SK-MEL-5 (cell line): ENCODE data around the gene LETM1. TPM values are rescaled to one million over a fixed set of nuclear protein-coding genes. Genes with fewer than 3 reads are reported as not detected.
"Not testable (repeated sequence)": the region's sequence is repeated elsewhere in the genome, so short reads cannot be mapped to it uniquely, and the experiment has no call there.

Experiments
- DNase-seq: peaks from one replicate; pipeline ENCODE4 v3.0.0-alpha.2; 2016; ENCODE audit warnings: low read depth, low spot score
- in situ Hi-C: cut with HindIII; loops from 2 replicates; pipeline ENCODE4 v1.10.0; 2016; ENCODE audit warnings: low sequenced_read_pairs, high pct_unique_total_duplicates, low pct_unique_long_range_greater_than_20kb
- total RNA-seq: library from RNA; depleted of rRNA; stranded (reverse); fragments of >200 nt; shearing (Covaris generic); gene quantifications from 2 replicates; pipeline ENCODE4 v1.2.3, GENCODE V29; 2014

Gene LETM1
- total RNA-seq, 1 experiment from 2014 or later = 45.9 TPM

DNA sequence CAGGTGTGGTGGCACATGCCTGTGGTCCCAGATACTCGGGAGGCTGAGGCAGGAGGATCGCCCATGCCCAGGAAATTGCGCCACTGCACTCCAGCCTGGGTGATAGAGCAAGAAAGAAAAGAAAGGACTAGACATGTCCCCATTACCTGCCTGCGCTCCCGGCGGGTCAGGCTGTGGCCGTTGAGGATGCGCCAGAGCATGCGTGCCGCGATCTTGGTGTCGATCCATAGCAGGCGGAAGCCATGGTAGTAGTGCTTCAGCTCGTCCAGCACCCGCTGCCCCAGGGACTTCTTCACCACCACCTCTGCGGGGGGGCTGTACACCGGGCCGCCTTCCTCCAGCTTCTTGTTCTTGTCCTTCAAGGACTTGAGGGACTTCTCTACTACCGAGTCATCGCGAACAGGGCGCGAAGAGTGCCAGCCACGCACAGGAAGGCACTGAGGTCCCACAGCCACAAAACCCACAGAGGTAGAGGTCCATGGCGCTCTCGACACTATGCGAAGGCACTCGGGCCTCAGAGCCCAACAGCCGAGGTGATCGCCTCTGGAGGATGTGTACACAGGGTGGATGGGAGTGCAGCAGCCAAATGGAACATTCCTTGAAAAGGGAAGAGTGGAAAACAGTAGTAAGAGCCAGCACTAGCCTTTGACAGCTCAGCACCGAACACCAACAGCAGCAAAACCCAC is 14.6 kb downstream of the LETM1 start:
- DNase-seq = no peak
- in situ Hi-C loops = no loop called here

DNA sequence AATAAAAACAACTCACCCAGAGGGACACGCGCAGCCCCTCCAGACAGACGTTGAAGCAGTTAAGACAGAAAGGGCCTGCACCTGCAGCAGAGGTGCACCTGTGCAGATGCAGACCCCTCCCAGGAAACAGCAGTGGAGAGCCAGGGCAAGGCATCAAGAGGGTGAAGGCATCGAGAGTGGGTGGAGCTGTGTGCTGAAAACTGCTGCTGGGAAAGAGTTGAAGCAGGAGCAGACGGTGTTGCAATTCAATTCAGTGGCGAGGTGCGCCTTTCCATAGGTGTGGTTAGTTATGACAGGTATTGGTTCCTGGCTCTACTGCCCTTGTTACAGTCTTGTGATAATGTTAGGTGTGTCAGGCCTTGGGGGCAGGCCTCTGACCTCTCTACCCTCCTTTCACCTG is 16.7 kb downstream of the LETM1 start:
- no peak for DNase-seq
- in situ Hi-C loops = no loop called here

- in situ Hi-C loops = no loop called here
Measured at GRCh38 chr4:1837069-1837468, 18.9 kb downstream of the LETM1 start.

DNA sequence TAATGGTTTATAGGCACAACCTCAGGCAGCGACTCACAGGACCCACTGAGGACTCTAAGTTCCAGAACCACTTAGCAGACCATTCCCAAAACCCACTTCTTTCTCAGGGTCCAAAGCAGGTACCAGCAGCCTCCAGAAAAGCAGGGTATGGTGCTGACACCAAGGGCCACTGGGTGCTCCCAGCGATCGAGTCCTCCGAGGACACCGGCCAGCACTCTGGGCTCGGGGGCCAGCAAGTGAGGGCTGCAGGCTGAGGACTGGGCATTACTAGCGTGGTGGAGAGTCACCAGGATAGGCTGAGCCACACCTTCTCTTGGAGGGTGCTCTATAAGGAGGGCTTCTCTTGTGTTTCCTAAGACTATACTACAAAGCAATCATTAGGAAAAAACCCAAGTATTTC is 19.3 kb downstream of the LETM1 start:
- DNase-seq = no peak

More at GRCh38 chr4:1837069-1837468, 18.9 kb downstream of the LETM1 start:
- DNase-seq = no peak

DNA sequence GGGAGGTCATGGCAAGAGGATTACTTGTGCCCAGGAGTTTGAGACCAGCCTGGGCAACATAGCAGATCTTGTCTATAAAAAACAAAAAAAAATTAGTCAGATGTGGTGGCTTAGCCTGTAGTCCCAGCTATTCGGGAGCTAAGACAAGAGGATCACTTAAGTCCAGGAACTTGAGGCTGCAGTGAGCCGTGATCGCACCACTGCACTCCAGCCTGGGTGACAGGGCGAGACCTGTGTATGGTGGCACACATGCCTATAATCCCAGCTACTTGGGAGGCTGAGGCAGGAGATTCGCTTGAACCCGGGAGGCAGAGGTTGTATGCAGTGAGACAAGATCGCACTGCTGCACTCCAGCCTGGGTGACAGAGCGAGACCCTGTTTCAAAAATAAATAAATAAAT is 20.1 kb downstream of the LETM1 start:
- in situ Hi-C loops, DNase-seq: not testable (repeated sequence)

More for the DNA sequence above, 19.3 kb downstream of the LETM1 start:
- in situ Hi-C loops = no loop called here

DNA sequence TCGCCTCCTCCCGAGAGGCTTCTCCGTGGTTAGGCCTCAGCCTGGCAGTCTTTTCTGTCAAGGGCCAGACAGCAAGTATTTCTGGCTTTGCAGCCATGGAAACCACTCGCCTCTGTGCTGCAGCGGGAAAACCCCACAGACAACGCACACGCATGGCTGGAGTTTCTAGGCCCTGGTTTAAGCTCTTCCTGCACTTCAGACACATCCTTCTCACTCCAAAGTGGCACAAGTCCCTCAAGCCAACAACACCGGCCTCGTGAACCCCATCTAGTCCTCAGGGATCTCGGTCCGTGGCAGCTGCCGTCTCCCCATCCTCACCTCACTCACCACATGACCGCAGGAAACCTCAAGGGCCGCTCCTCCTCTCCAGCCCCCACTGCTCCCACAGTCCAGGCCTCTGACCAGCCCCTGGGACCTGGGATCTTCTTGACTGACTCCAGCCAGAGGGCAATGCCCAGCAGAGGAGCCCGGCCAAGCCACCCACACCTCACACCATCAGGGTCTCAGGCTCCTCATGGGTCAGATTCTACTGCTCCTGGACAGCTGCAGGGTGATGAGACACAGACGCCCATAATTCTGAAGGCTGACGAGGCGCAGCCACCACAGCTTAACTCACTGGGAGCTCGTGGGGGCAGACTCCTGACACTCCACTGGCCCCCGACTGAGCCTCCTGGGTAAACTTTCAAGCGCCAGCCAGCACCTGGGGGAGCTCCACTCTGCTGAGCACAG is 21.7 kb downstream of the LETM1 start:
- in situ Hi-C loops = no loop called here

GRCh38 chr4:1833307-1834046 is 22.5 kb downstream of the LETM1 start:
- DNase-seq = no peak
- in situ Hi-C loops = no loop called here

More for the DNA sequence above, 21.7 kb downstream of the LETM1 start:
- DNase-seq = no peak

- in situ Hi-C loops = no loop called here
Measured at GRCh38 chr4:1832690-1833089, 23.3 kb downstream of the LETM1 start.

DNA sequence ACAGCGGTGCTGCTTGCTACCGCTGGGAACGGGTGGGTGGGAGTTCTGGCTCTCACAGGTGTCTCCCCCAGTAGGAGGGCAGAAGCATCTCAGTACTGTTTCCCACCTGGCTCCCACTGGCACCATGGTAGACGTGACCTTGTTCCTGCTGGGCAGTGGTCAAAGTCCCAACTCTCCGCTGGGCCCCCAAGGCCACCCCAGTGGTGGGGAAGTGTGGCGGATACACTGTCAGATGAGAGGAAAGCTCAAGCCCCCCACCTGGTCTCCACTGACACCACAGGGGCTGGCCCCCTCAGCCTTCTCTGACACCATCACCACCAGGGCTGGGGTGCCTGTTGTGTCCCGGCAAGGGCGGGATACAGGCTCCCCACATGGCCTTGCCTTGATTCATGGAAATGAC is 24.6 kb downstream of the LETM1 start:
- in situ Hi-C loops = no loop called here
- DNase-seq = no peak

More at GRCh38 chr4:1832690-1833089, 23.3 kb downstream of the LETM1 start:
- no peak for DNase-seq

GRCh38 chr4:1830642-1831228 is 25.2 kb downstream of the LETM1 start:
- no peak for DNase-seq
- in situ Hi-C loops = no loop called here

DNA sequence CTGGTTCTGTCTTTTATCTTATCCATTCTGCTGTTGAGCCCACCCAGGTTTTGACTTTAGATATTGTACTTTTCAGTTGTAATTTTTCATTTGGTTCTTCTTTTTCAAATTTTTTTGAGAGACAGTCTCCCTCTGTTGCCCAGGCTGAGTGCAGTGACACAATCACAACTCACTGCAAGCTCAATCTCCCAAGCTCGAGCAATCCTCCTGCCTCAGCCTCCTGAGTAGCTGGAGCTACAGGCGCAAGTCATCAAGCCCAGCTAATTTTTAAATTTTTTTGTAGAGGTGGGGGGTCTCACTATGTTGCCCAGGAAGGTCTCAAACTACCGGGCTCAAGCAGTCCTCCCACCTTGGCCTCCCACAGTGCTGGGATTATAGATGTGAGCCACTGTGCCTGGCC is 25.7 kb downstream of the LETM1 start:
- no peak for DNase-seq
- in situ Hi-C loops = no loop called here

DNA sequence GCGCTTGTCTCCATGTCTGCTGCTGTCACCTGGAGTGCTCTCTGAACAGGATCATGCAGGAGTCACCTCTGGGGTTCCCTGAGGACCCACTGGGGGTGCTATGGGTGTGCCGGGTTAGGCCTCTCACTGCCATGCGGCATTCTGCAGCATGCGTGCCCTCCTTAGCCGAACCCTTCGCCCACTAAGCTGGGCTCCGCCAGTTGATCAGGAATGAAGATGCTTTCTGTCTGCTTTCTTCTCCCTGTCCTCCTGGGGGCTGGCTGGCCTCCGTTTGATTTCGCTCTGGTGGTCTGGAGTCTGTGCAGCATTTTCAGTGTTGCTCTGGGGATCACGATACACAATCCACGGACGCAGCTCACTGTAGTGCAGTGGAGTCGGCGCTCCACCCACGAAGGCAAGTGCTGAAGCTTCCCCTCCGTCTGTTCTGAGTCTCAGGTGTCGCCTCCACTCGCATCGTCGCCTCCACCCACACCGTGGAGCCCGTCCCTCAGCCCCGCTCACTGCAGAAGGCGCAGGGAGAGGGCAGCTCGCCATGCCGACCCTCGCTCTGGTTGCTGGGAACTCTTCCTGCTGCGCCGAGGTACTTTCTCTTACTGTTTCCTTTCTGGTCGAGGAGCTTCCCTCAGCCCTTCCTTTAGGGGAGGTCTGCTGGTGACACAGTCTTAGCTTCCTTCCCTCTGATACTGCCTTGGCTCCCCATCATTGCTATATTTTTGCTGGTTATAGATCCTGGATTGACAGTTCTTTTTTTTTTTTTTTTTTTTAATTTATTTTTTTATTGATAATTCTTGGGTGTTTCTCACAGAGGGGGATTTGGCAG is 29.2 kb downstream of the LETM1 start:
- DNase-seq = no peak
- in situ Hi-C loops = no loop called here

DNA sequence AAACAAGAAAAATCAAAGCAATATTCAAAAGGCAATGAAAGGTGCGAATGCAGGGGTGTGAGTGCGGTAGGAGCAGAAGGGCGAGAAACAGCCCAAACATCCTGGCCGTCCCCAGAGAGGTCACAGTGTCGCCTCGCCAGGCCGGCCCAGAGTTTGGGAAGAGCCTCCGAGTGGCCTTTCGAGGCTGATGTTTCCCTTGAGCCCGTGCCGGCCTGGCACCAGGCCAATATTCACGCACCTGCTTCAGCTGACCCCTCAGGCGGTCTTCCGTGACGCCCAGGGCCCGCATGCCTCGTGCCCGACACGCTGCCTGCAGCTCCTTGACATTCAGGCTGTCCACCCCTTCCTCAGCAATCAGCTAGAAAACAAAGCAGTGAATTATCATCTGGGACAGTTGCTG is 30.6 kb downstream of the LETM1 start:
- DNase-seq = no peak
- in situ Hi-C loops = no loop called here

GRCh38 chr4:1824746-1825145 is 31.2 kb downstream of the LETM1 start:
- in situ Hi-C loops = no loop called here
- no peak for DNase-seq

- no peak for DNase-seq
- in situ Hi-C loops = no loop called here
Measured at GRCh38 chr4:1823545-1823932, 32.4 kb downstream of the LETM1 start.

GRCh38 chr4:1822568-1823544 is 33.1 kb downstream of the LETM1 start:
- DNase-seq = no peak
- in situ Hi-C loops = no loop called here
